GM23338 (cell line): Measurements from ENCODE around the gene HMG20B. TPM values are rescaled to one million over a fixed set of nuclear protein-coding genes. Genes with fewer than 3 reads are reported as not detected.

Experiments used
- ATAC-seq: fragments of 200-7000 bp; cut with Tn5 transposase; 3 replicates; pipeline ENCODE4 v1.9.1; 2020
- DNase-seq: peaks from one replicate; pipeline ENCODE4 v3.0.0-alpha.2; 2015; ENCODE audit warnings: low spot score
- H2AFZ ChIP-seq: fragments of 200-600 bp; sonication (generic); 2 replicates; pipeline ENCODE4 v1.8.0; 2016; ENCODE audit warnings: antibody characterized with exemption, mild to moderate bottlenecking, moderate library complexity
- H3F3A ChIP-seq: fragments of 200-600 bp; sonication (generic); replicated peaks from 2 replicates; pipeline ENCODE4 v1.8.0; 2017; ENCODE audit warnings: antibody characterized with exemption, mixed run types, low read depth
- H3K27ac ChIP-seq: fragments of 200-600 bp; sonication (generic); 2 replicates; pipeline ENCODE4 v1.6.1; 2016; ENCODE audit warnings: low read depth
- H3K27me3 ChIP-seq: fragments of 200-600 bp; sonication (generic); 2 replicates; pipeline ENCODE4 v1.8.0; 2016; ENCODE audit warnings: mild to moderate bottlenecking, mixed run types, moderate library complexity; ENCODE audit not compliant: insufficient read depth
- H3K36me3 ChIP-seq: fragments of 200-600 bp; sonication (generic); 2 replicates; pipeline ENCODE4 v1.8.0; 2016; ENCODE audit warnings: mild to moderate bottlenecking; ENCODE audit not compliant: insufficient read depth
- H3K4me1 ChIP-seq: fragments of 200-600 bp; sonication (generic); 2 replicates; pipeline ENCODE4 v1.8.0; 2016; ENCODE audit warnings: mild to moderate bottlenecking, moderate library complexity; ENCODE audit not compliant: insufficient read depth
- H3K4me2 ChIP-seq: fragments of 200-600 bp; sonication (generic); 2 replicates; pipeline ENCODE4 v1.7.1; 2017; ENCODE audit warnings: mixed run types
- H3K4me3 ChIP-seq: fragments of 200-600 bp; sonication (generic); 2 replicates; pipeline ENCODE4 v1.6.1; 2016; ENCODE audit warnings: mixed run types
- H3K79me2 ChIP-seq: fragments of 200-600 bp; sonication (generic); replicated peaks from 2 replicates; pipeline ENCODE4 v1.8.0; 2017; ENCODE audit warnings: mild to moderate bottlenecking; ENCODE audit not compliant: insufficient read depth
- H3K9me2 ChIP-seq: fragments of 200-600 bp; sonication (generic); 2 replicates; pipeline ENCODE4 v1.8.0; 2017; ENCODE audit not compliant: insufficient read depth
- H4K20me1 ChIP-seq: fragments of 200-600 bp; sonication (generic); replicated peaks from 2 replicates; pipeline ENCODE4 v1.8.0; 2017; ENCODE audit warnings: mild to moderate bottlenecking; ENCODE audit not compliant: insufficient read depth
- H3K27ac Mint-ChIP-seq: 2 replicates; pipeline ENCODE4 v1.8.0; 2020; ENCODE audit warnings: inconsistent platforms, mild to moderate bottlenecking, moderate library complexity, mixed read lengths
- H3K27me3 Mint-ChIP-seq: 3 replicates; pipeline ENCODE4 v1.8.0; 2022; ENCODE audit warnings: low read depth, mild to moderate bottlenecking, moderate library complexity, mixed read lengths, inconsistent platforms; ENCODE audit not compliant: insufficient read depth, poor library complexity
- H3K36me3 Mint-ChIP-seq: 3 replicates; pipeline ENCODE4 v1.8.0; 2021; ENCODE audit warnings: low read depth, mild to moderate bottlenecking, inconsistent platforms, moderate library complexity, mixed read lengths
- H3K4me1 Mint-ChIP-seq: 3 replicates; pipeline ENCODE4 v1.8.0; 2020; ENCODE audit warnings: mild to moderate bottlenecking, inconsistent platforms, mixed read lengths
- H3K4me3 Mint-ChIP-seq: 3 replicates; pipeline ENCODE4 v1.8.0; 2021; ENCODE audit warnings: moderate library complexity, mild to moderate bottlenecking, inconsistent platforms, mixed read lengths
- H3K9me3 Mint-ChIP-seq: 3 replicates; pipeline ENCODE4 v1.8.0; 2020; ENCODE audit warnings: moderate library complexity, mild to moderate bottlenecking, inconsistent platforms, mixed read lengths
- CREB1 ChIP-seq: fragments of 250-450 bp; sonication (Bioruptor Pico); IDR thresholded peaks from 2 replicates; pipeline ENCODE4 v1.5.0; 2020; ENCODE audit warnings: low read depth, mild to moderate bottlenecking, moderate library complexity
- CTCF ChIP-seq, 2 experiments: fragments of 200-600 bp in 1 of 2; sonication (generic) in 1 of 2; conservative IDR thresholded peaks; 2 replicates each; pipeline versions ENCODE4 v1.5.1 to v1.6.1; 2016 to 2017; ENCODE audit warnings: antibody characterized with exemption in 2 of 2, low read depth in 2 of 2, mild to moderate bottlenecking in 2 of 2, moderate library complexity in 1 of 2
- ETS1 ChIP-seq: IDR thresholded peaks from 2 replicates; pipeline ENCODE4 v1.6.1; 2016; ENCODE audit warnings: antibody characterized with exemption
- EZH2 ChIP-seq: fragments of 200-600 bp; sonication (generic); IDR thresholded peaks from one replicate; pipeline ENCODE4 v1.8.0; 2017; ENCODE audit warnings: antibody characterized with exemption, mild to moderate bottlenecking, low read depth; ENCODE audit not compliant: unreplicated experiment
- EZH2phosphoT487 ChIP-seq: fragments of 200-600 bp; sonication (generic); IDR thresholded peaks from one replicate; pipeline ENCODE4 v1.8.1; 2018; ENCODE audit warnings: antibody characterized with exemption; ENCODE audit not compliant: unreplicated experiment
- JUNB ChIP-seq: IDR thresholded peaks from one replicate; pipeline ENCODE4 v1.6.1; 2016; ENCODE audit warnings: antibody characterized with exemption; ENCODE audit not compliant: unreplicated experiment
- NANOG ChIP-seq: IDR thresholded peaks from 2 replicates; pipeline ENCODE4 v1.6.1; 2016; ENCODE audit warnings: antibody characterized with exemption, borderline replicate concordance
- POLR2AphosphoS5 ChIP-seq: IDR thresholded peaks from 2 replicates; pipeline ENCODE4 v1.6.1; 2016; ENCODE audit warnings: antibody characterized with exemption, low read depth
- REST ChIP-seq: IDR thresholded peaks from one replicate; pipeline ENCODE4 v1.6.1; 2018; ENCODE audit warnings: antibody characterized with exemption; ENCODE audit not compliant: unreplicated experiment
- STAT1 ChIP-seq: IDR thresholded peaks from one replicate; pipeline ENCODE4 v1.6.1; 2016; ENCODE audit warnings: antibody characterized with exemption; ENCODE audit not compliant: unreplicated experiment
- ZNF114 ChIP-seq: fragments of 250-450 bp; sonication (Bioruptor Pico); IDR thresholded peaks from 2 replicates; pipeline ENCODE4 v1.5.0; 2020; ENCODE audit warnings: mild to moderate bottlenecking, moderate library complexity
- ZNF331 ChIP-seq: fragments of 250-450 bp; sonication (Bioruptor Pico); IDR thresholded peaks from 2 replicates; pipeline ENCODE4 v1.5.0; 2020; ENCODE audit warnings: low read depth, mild to moderate bottlenecking, moderate library complexity
- ZNF462 ChIP-seq: fragments of 250-450 bp; sonication (Bioruptor Pico); IDR thresholded peaks from 2 replicates; pipeline ENCODE4 v1.5.0; 2020; ENCODE audit warnings: mild to moderate bottlenecking, moderate library complexity
- polyA plus RNA-seq: library from polyadenylated mRNA; unstranded; fragments of >200 nt; fragmentation: Nextera tagmentation; extraction: Ambion mirVana; gene quantifications from 2 replicates; pipeline ENCODE4 v1.2.1, GENCODE V29; 2016
- total RNA-seq: library from RNA; depleted of rRNA; stranded (reverse); fragments of >200 nt; shearing (Covaris generic); gene quantifications from 2 replicates; pipeline ENCODE4 v1.2.3, GENCODE V29; 2014

The HMG20B gene
- total and polyA plus RNA-seq, 2 experiments from 2014 or later = 74.1 to 130 TPM

- Mint-ChIP-seq H3K9me3 (0 out of 3 replicates have a peak, but pooled peaks cover 3% of the 10 kb centered on the region), H3K36me3 (peaks cover 14% of the 10 kb centered on the region), H3K4me3 (no peak overlapping the region), H3K27ac (no peak overlapping the region), H3K4me1 (peaks cover 4% of the 10 kb centered on the region; the same call in 2 of the 3 replicates), H3K27me3 (peaks cover 15% of the 10 kb centered on the region)
- Histone ChIP-seq H3K27me3 (no peaks in the 10 kb centered on the region), H3K36me3 (no peaks in the 10 kb centered on the region), H3F3A (peaks cover 13% of the 10 kb centered on the region), H3K27ac (no peak overlapping the region), H3K4me2 (no peak overlapping the region), H4K20me1 (peaks cover 5% of the 10 kb centered on the region), H2AFZ (no peak overlapping the region), H3K4me1 (no peaks in the 10 kb centered on the region), H3K79me2 (no peaks in the 10 kb centered on the region), H3K4me3 (no peak overlapping the region), H3K9me2 (no peaks in the 10 kb centered on the region)
- TF ChIP-seq ETS1 = no peak
- TF ChIP-seq ZNF462 (CRISPR knock-in tag) = no peak
- TF ChIP-seq CTCF (conservative IDR thresholded peaks at IDR 0.05; ENCODE audit: low read depth in 2 of 2) = no peak
- no peak for TF ChIP-seq POLR2AphosphoS5
- TF ChIP-seq JUNB = no peak
- TF ChIP-seq CREB1 (CRISPR knock-in tag) = no peak
- no peak for TF ChIP-seq EZH2
- no peak for TF ChIP-seq ZNF114 (CRISPR knock-in tag)
- no peak for TF ChIP-seq NANOG
- TF ChIP-seq EZH2phosphoT487 = no peak
- TF ChIP-seq REST = no peak
- TF ChIP-seq ZNF331 (CRISPR knock-in tag) = no peak
- no peak for TF ChIP-seq STAT1
- ATAC-seq (no peak), DNase-seq (no peak)
Observed at GRCh38 chr19:3544058-3544376, 28.7 kb upstream of the HMG20B start.
